ENCODE data around the gene PHTF1. TPM values are rescaled to one million over a fixed set of nuclear protein-coding genes. Genes with fewer than 3 reads are reported as not detected.

PHTF1 gene
- total RNA-seq, 1 experiment from 2014 or later: 61.2 TPM

DNA sequence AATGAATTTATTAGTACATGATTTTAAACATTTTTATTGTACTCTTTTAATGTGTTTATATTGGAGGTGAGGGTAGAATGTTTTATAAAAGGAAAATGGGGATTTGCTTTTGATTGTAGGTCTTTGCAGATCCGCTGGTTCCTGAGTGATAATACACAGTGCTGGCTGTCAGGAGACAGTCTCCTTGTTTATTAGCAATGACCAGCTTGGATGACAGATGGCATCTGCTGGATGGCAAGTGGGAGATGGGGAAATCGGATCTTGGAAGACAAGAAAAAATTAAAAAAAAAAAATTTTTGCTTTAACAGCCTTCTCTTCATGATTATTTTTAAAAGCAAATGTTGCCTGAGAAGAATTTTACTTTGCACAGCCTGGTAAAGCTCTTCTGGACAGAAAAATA, 4.4 kb upstream of the PHTF1 start:
- no peak overlapping the region for H3K4me3 ChIP-seq
- H3K79me2 ChIP-seq (ENCODE audit: low read depth): peaks cover 2% of the 10 kb centered on the region; the same call in 1 of the 2 replicates
- intact Hi-C loops (cut with micrococcal nuclease; ENCODE audit: unreplicated experiment): loop anchor here (5.0 kb wide), 1 partner anchor 179 kb away; no protein-coding TSS in a partner anchor
- no peak overlapping the region for H3K4me2 ChIP-seq
- H3K4me1 ChIP-seq (replicated peaks; ENCODE audit: insufficient read depth): peaks cover 9% of the 10 kb centered on the region
- DNase-seq: no peak
- H2AFZ ChIP-seq: no peak overlapping the region
- CTCF ChIA-PET: no interaction called here
- no peaks in the 10 kb centered on the region for H3K27me3 ChIP-seq (ENCODE audit: insufficient read depth, low read depth)
- POLR2A ChIA-PET (ENCODE audit: unreplicated experiment): no interaction called here
- H3K36me3 ChIP-seq (ENCODE audit: low read depth): peaks cover 10% of the 10 kb centered on the region; the same call in 1 of the 2 replicates
- H3K9me2 ChIP-seq (ENCODE audit: insufficient read depth): no peaks in the 10 kb centered on the region
- no peaks in the 10 kb centered on the region for H4K20me1 ChIP-seq (ENCODE audit: insufficient read depth)
- no peaks in the 10 kb centered on the region for H3K9me3 ChIP-seq (ENCODE audit: insufficient read depth, low read depth)
- no TSS peak for BruUV-seq (replicated peaks)
- TF ChIP-seq EZH2 (IDR thresholded peaks at IDR 0.05; ENCODE audit: low read depth): no peak
- TF ChIP-seq, protein P1, sequence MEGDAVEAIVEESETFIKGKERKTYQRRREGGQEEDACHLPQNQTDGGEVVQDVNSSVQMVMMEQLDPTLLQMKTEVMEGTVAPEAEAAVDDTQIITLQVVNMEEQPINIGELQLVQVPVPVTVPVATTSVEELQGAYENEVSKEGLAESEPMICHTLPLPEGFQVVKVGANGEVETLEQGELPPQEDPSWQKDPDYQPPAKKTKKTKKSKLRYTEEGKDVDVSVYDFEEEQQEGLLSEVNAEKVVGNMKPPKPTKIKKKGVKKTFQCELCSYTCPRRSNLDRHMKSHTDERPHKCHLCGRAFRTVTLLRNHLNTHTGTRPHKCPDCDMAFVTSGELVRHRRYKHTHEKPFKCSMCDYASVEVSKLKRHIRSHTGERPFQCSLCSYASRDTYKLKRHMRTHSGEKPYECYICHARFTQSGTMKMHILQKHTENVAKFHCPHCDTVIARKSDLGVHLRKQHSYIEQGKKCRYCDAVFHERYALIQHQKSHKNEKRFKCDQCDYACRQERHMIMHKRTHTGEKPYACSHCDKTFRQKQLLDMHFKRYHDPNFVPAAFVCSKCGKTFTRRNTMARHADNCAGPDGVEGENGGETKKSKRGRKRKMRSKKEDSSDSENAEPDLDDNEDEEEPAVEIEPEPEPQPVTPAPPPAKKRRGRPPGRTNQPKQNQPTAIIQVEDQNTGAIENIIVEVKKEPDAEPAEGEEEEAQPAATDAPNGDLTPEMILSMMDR (conservative IDR thresholded peaks at IDR 0.05): no peak
- H3K27ac ChIP-seq: no peak overlapping the region
- H3F3A ChIP-seq (ENCODE audit: insufficient read depth, low read depth): peaks cover 43% of the 10 kb centered on the region

- H3F3A ChIP-seq (ENCODE audit: insufficient read depth, low read depth): peaks cover 48% of the 10 kb centered on the region
- peaks cover 7% of the 10 kb centered on the region; the same call in 1 of the 2 replicates for H3K36me3 ChIP-seq (ENCODE audit: low read depth)
- peaks cover 17% of the 10 kb centered on the region for H3K4me1 ChIP-seq (replicated peaks; ENCODE audit: insufficient read depth)
- no peaks in the 10 kb centered on the region for H3K9me2 ChIP-seq (ENCODE audit: insufficient read depth)
- no peak overlapping the region for H2AFZ ChIP-seq
- no peak overlapping the region for H3K4me3 ChIP-seq
- TF ChIP-seq EZH2 (IDR thresholded peaks at IDR 0.05; ENCODE audit: low read depth): no peak
- TF ChIP-seq, protein P1 (conservative IDR thresholded peaks at IDR 0.05): no peak
- H3K79me2 ChIP-seq (ENCODE audit: low read depth): peaks cover 20% of the 10 kb centered on the region
- no peaks in the 10 kb centered on the region for H3K9me3 ChIP-seq (ENCODE audit: insufficient read depth, low read depth)
- DNase-seq: no peak
- intact Hi-C loops (cut with micrococcal nuclease; ENCODE audit: unreplicated experiment): loop anchor here (5.0 kb wide), 1 partner anchor 180 kb away; no protein-coding TSS in a partner anchor
- ChIA-PET CTCF (no interaction called here), POLR2A (ENCODE audit: unreplicated experiment) (no interaction called here)
- no TSS peak for BruUV-seq (replicated peaks)
- H3K27ac ChIP-seq: no peak overlapping the region
- H4K20me1 ChIP-seq (ENCODE audit: insufficient read depth): no peaks in the 10 kb centered on the region
- no peak overlapping the region for H3K4me2 ChIP-seq
- H3K27me3 ChIP-seq (ENCODE audit: insufficient read depth, low read depth): no peaks in the 10 kb centered on the region
These were observed 2.7 kb upstream of the PHTF1 start for GRCh38 chr1:113761937-113762336.

DNA sequence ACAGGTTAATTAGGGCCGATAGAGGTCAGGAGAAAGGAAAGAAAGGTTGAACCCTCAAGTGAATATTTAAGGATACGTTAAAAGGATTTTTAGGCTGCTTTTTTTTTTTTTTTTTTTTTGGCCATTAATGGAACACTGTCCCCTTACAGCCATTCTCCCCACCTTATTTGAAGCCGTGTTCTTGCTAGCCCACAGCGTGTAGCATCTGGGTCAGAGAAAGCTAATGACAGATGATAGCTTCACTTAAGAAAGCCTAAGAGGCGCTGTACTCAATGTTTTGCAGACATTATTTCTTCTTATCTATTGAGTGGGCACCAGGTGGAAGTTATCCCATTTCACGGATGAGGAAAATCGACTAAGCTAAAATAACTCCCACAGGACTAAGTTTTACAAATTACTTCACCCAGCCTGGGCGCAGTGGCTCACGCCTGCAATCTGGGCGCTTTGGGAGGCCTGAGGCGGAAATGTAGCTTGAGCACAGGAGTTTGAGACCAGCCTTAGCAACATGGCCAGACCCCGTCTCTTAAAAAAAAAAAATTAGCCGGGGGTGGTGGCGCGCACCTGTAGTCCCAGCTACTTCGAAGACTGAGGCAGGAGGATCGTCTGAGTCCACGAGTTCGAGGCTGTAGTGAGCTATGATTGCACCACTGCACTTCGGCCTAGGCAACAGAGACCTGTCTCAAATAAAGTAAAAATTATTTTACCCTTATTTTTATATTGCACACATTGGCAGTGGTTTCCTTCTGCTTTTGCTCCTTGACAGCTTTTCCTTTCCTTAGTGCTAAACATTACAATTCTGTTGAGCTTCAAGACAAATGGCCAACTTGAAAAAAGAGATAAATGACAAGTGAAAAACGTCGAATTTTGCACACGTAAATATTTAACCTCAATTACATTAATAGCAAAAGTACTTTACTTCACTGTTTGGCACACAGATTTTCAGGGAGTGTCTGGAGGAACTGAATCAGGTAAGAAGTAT, 1.1 kb upstream of the PHTF1 start:
- Histone ChIP-seq H3F3A (ENCODE audit: insufficient read depth, low read depth) (peaks cover 48% of the 10 kb centered on the region), H4K20me1 (ENCODE audit: insufficient read depth) (no peaks in the 10 kb centered on the region), H2AFZ (peak overlapping the region; percentile 95), H3K36me3 (ENCODE audit: low read depth) (peaks cover 13% of the 10 kb centered on the region; the same call in 1 of the 2 replicates), H3K4me2 (peak overlapping the region; percentile 90), H3K4me3 (peak overlapping the region; percentile 99), H3K27ac (peak overlapping the region; percentile 78), H3K9me3 (ENCODE audit: insufficient read depth, low read depth) (no peaks in the 10 kb centered on the region), H3K27me3 (ENCODE audit: insufficient read depth, low read depth) (no peaks in the 10 kb centered on the region), H3K4me1 (replicated peaks; ENCODE audit: insufficient read depth) (peaks cover 17% of the 10 kb centered on the region), H3K9me2 (ENCODE audit: insufficient read depth) (no peaks in the 10 kb centered on the region), H3K79me2 (ENCODE audit: low read depth) (peaks cover 30% of the 10 kb centered on the region)
- DNase-seq: no peak
- TF ChIP-seq, protein P1 (conservative IDR thresholded peaks at IDR 0.05): no peak
- no peak for TF ChIP-seq EZH2 (IDR thresholded peaks at IDR 0.05; ENCODE audit: low read depth)
- ChIA-PET CTCF (interaction anchor here (0.7 to 1.3 kb wide), 2 partner anchors 29 to 143 kb away, joined by 3 to 8 read pairs; no protein-coding TSS in a partner anchor), POLR2A (ENCODE audit: unreplicated experiment) (interaction anchor here (0.6 to 0.7 kb wide), 5 partner anchors 54 to 353 kb away, joined by 3 to 53 read pairs (median 6); no protein-coding TSS in a partner anchor)
- intact Hi-C loops (cut with micrococcal nuclease; ENCODE audit: unreplicated experiment): loop anchor here (5.0 kb wide), 1 partner anchor 182 kb away; no protein-coding TSS in a partner anchor
- BruUV-seq (replicated peaks): no TSS peak
